Activated effector memory CD4-positive, alpha-beta T cell treated with Interleukin-2 at 50 U/mL for 16 hours (primary cell): ENCODE results near the gene PCDHGB3.

Source experiments
- DNase-seq: peaks from one replicate; pipeline ENCODE4 v3.0.0-alpha.2; 2020

The PCDHGB3 gene

GRCh38 chr5:141421489-141421855, 51.4 kb downstream of the PCDHGB3 start:
- DNase-seq, result no peak
